ENCODE data around the gene SSU72. TPM values are rescaled to one million over a fixed set of nuclear protein-coding genes. Genes with fewer than 3 reads are reported as not detected.
"Not testable (repeated sequence)": the region's sequence is repeated elsewhere in the genome, so short reads cannot be mapped to it uniquely, and the experiment has no call there.

The SSU72 gene
- total RNA-seq, 1 donor from 2014 or later, result 106 TPM

- ATAC-seq, result peak; percentile 4
These were observed 33.6 kb downstream of the SSU72 start for GRCh38 chr1:1540818-1541628.

- ATAC-seq, result peak; percentile 30
These were observed 34.4 kb downstream of the SSU72 start, which contains the start of gene TMEM240 for GRCh38 chr1:1540090-1540817. Gene TMEM240 (minus strand): TSS chr1:1540624. CDS start chr1:1540346, 278 bp downstream.

- ATAC-seq, result no peak
These were observed 35.2 kb downstream of the SSU72 start for GRCh38 chr1:1539310-1540089.

- ATAC-seq, result no peak
These were observed 35.7 kb downstream of the SSU72 start for GRCh38 chr1:1538989-1539309.

GRCh38 chr1:1538334-1538733, 36.3 kb downstream of the SSU72 start:
- no peak for ATAC-seq

- ATAC-seq, result no peak
These were observed 36.9 kb downstream of the SSU72 start for GRCh38 chr1:1537626-1538250.

- no peak for ATAC-seq
These were observed 37.6 kb downstream of the SSU72 start for GRCh38 chr1:1536938-1537546.

GRCh38 chr1:1536019-1536937, 38.4 kb downstream of the SSU72 start:
- ATAC-seq, result no peak

- ATAC-seq, result no peak
These were observed 39.3 kb downstream of the SSU72 start for GRCh38 chr1:1535201-1536018.

- no peak for ATAC-seq
These were observed 40.1 kb downstream of the SSU72 start for GRCh38 chr1:1534401-1535154.

- not testable (repeated sequence) for ATAC-seq
These were observed 40.8 kb downstream of the SSU72 start for GRCh38 chr1:1533894-1534291.

- not testable (repeated sequence) for ATAC-seq
These were observed 41.3 kb downstream of the SSU72 start for GRCh38 chr1:1533176-1533893.

- ATAC-seq, result no peak
These were observed 42.7 kb downstream of the SSU72 start for GRCh38 chr1:1531947-1532346.

- no peak for ATAC-seq
These were observed 44.7 kb downstream of the SSU72 start for GRCh38 chr1:1529936-1530335.

GRCh38 chr1:1529321-1529720, 45.3 kb downstream of the SSU72 start:
- ATAC-seq, result no peak

- no peak for ATAC-seq
These were observed 46.1 kb downstream of the SSU72 start for GRCh38 chr1:1528301-1529267.

- ATAC-seq, result no peak
These were observed 47.4 kb downstream of the SSU72 start for GRCh38 chr1:1527092-1527816.
